A673 (cell line): ENCODE measurements around the gene TMEM91. TPM values are rescaled to one million over a fixed set of nuclear protein-coding genes. Genes with fewer than 3 reads are reported as not detected.
A peak's percentile ranks its signal among the peaks of the same experiment; 100 is the strongest.

Experiments
- BruUV-seq: library from RNA; stranded (reverse); fragments of 400-500 nt; replicated peaks from 2 replicates; lab custom pipeline; 2021; lab: Mats Ljungman, UMichigan
- CTCF ChIA-PET: fragments of 300-600 bp; sonication (Branson Sonifier 250); formaldehyde crosslinking; loops from one replicate; lab custom pipeline; 2022; ENCODE audit warnings: antibody characterized with exemption; lab: Charles Lee
- POLR2A ChIA-PET: fragments of 300-600 bp; sonication (Branson Sonifier 250); formaldehyde crosslinking; loops from one replicate; lab custom pipeline; 2022; ENCODE audit warnings: antibody characterized with exemption; ENCODE audit not compliant: low non-redundant PET; lab: Charles Lee
- DNase-seq: peaks from one replicate; pipeline ENCODE4 v3.0.0-alpha.2; 2015; ENCODE audit warnings: low spot score
- H3K27ac ChIP-seq: fragments of 200-600 bp; sonication (generic); 2 replicates; pipeline ENCODE4 v1.5.1; 2016; ENCODE audit warnings: mixed run types, low read depth, mild to moderate bottlenecking, mixed read lengths, antibody characterized with exemption, low read length; ENCODE audit not compliant: poor library complexity, severe bottlenecking
- H3K27me3 ChIP-seq: fragments of 200-600 bp; sonication (generic); replicated peaks from 2 replicates; pipeline ENCODE4 v1.6.1; 2017; ENCODE audit warnings: mixed run types, low read depth, mild to moderate bottlenecking, mixed read lengths, antibody characterized with exemption, low read length; ENCODE audit not compliant: insufficient read depth, poor library complexity
- H3K36me3 ChIP-seq: fragments of 200-600 bp; sonication (generic); 2 replicates; pipeline ENCODE4 v1.6.1; 2016; ENCODE audit warnings: mixed run types, mild to moderate bottlenecking, mixed read lengths, antibody characterized with exemption, low read length; ENCODE audit not compliant: insufficient read depth, poor library complexity, severe bottlenecking
- H3K4me1 ChIP-seq: fragments of 200-600 bp; sonication (generic); 2 replicates; pipeline ENCODE4 v1.6.1; 2017; ENCODE audit warnings: mixed run types, mild to moderate bottlenecking, mixed read lengths, antibody characterized with exemption, low read length; ENCODE audit not compliant: insufficient read depth, poor library complexity, severe bottlenecking
- H3K4me3 ChIP-seq: fragments of 200-600 bp; sonication (generic); 2 replicates; pipeline ENCODE4 v1.5.1; 2016; ENCODE audit warnings: low read depth, mixed run types, mild to moderate bottlenecking, mixed read lengths, low read length; ENCODE audit not compliant: poor library complexity, severe bottlenecking
- H3K9me3 ChIP-seq: fragments of 200-600 bp; sonication (generic); 2 replicates; pipeline ENCODE4 v1.6.1; 2016; ENCODE audit warnings: mixed run types, low read depth, mild to moderate bottlenecking, mixed read lengths, antibody characterized with exemption, low read length; ENCODE audit not compliant: poor library complexity, severe bottlenecking
- CTCF ChIP-seq: fragments of 300-800, 200-600 bp; sonication (generic); conservative IDR thresholded peaks from 2 replicates; pipeline ENCODE4 v1.5.1; 2017; ENCODE audit warnings: low read depth, mild to moderate bottlenecking, antibody characterized with exemption, low read length, moderate library complexity, mixed read lengths
- EZH2 ChIP-seq: fragments of 200-600 bp; sonication (generic); IDR thresholded peaks from 2 replicates; pipeline ENCODE4 v1.6.1; 2017; ENCODE audit warnings: borderline replicate concordance, low read depth, mild to moderate bottlenecking, mixed read lengths, antibody characterized with exemption, low read length; ENCODE audit not compliant: poor library complexity, severe bottlenecking
- intact Hi-C: fragments of 100-400 bp; cut with micrococcal nuclease; formaldehyde crosslinking; loops from one replicate; pipeline ENCODE4 v1.10.0; 2022; ENCODE audit not compliant: unreplicated experiment
- total RNA-seq: library from RNA; stranded (reverse); gene quantifications from 2 replicates; pipeline ENCODE4 v1.2.3, GENCODE V29; 2021

TMEM91 gene
- total RNA-seq, 1 experiment from 2014 or later = 4.9 TPM

- no peaks in the 10 kb centered on the region for H3K9me3 ChIP-seq
- TF ChIP-seq CTCF = no peak
- TF ChIP-seq EZH2 = no peak
- ChIA-PET POLR2A (no interaction called here), CTCF (interaction anchor here (0.5 kb wide), 1 partner anchor 434 kb away, joined by 5 read pairs; no protein-coding TSS in a partner anchor)
- peaks cover 16% of the 10 kb centered on the region for H3K36me3 ChIP-seq
- no peaks in the 10 kb centered on the region for H3K4me1 ChIP-seq
- no peak overlapping the region for H3K4me3 ChIP-seq
- intact Hi-C loops = no loop called here
- H3K27ac ChIP-seq = peak overlapping the region; percentile 37
- no TSS peak for BruUV-seq
- no peaks in the 10 kb centered on the region for H3K27me3 ChIP-seq
- no peak for DNase-seq
Observed at GRCh38 chr19:41386442-41386841, 10.1 kb downstream of the TMEM91 start.

GRCh38 chr19:41391618-41392017 is 15.3 kb downstream of the TMEM91 start:
- TF ChIP-seq CTCF (no peak), EZH2 (no peak)
- no peaks in the 10 kb centered on the region for H3K27me3 ChIP-seq
- intact Hi-C loops = loop anchor here (10.0 kb wide), 1 partner anchor 353 kb away; no protein-coding TSS in a partner anchor
- peaks cover 20% of the 10 kb centered on the region for H3K36me3 ChIP-seq
- no peak overlapping the region for H3K27ac ChIP-seq
- ChIA-PET CTCF (no interaction called here), POLR2A (no interaction called here)
- H3K4me1 ChIP-seq = no peaks in the 10 kb centered on the region
- BruUV-seq = no TSS peak
- no peaks in the 10 kb centered on the region for H3K9me3 ChIP-seq
- no peak overlapping the region for H3K4me3 ChIP-seq
- no peak for DNase-seq

DNA sequence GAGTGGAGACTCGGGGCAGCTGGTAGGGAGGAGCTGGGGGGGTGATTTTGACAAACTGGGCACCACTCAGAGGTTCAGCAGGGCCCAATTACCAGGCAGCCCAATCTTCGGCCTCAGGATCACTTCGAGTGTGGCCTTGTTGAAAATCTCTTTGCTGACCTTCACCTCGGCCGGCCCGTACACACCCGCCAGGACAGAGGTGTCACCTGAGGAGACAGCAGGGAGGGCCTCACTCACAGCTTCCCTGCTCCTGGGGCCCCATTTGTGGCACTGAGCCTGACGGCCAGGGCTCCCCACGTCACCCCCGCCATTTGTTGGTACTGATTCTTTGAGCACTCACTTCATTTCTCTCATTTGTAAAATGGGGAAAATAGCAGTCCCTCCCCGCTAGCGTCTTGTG is 16.4 kb downstream of the TMEM91 start:
- Histone ChIP-seq H3K4me1 (no peaks in the 10 kb centered on the region), H3K9me3 (no peaks in the 10 kb centered on the region), H3K27ac (no peak overlapping the region), H3K27me3 (no peaks in the 10 kb centered on the region), H3K36me3 (peaks cover 20% of the 10 kb centered on the region), H3K4me3 (no peak overlapping the region)
- TF ChIP-seq EZH2 (no peak), CTCF (no peak)
- DNase-seq = no peak
- ChIA-PET CTCF (no interaction called here), POLR2A (no interaction called here)
- no TSS peak for BruUV-seq
- intact Hi-C loops = loop anchor here (10.0 kb wide), 1 partner anchor 352 kb away; no protein-coding TSS in a partner anchor
